K562 treated with DMSO at 1 percent for 12 hours (cell line): ENCODE measurements around the gene AIRE. TPM values are rescaled to one million over a fixed set of nuclear protein-coding genes. Genes with fewer than 3 reads are reported as not detected.

Experiments
- total RNA-seq: library from RNA; unstranded; fragments of 300-600 nt; gene quantifications from 2 replicates; pipeline ENCODE4 v1.2.3, GENCODE V29; 2022; ENCODE audit not compliant: insufficient read depth

The AIRE gene
- total RNA-seq: not detected in 2 replicates

DNA sequence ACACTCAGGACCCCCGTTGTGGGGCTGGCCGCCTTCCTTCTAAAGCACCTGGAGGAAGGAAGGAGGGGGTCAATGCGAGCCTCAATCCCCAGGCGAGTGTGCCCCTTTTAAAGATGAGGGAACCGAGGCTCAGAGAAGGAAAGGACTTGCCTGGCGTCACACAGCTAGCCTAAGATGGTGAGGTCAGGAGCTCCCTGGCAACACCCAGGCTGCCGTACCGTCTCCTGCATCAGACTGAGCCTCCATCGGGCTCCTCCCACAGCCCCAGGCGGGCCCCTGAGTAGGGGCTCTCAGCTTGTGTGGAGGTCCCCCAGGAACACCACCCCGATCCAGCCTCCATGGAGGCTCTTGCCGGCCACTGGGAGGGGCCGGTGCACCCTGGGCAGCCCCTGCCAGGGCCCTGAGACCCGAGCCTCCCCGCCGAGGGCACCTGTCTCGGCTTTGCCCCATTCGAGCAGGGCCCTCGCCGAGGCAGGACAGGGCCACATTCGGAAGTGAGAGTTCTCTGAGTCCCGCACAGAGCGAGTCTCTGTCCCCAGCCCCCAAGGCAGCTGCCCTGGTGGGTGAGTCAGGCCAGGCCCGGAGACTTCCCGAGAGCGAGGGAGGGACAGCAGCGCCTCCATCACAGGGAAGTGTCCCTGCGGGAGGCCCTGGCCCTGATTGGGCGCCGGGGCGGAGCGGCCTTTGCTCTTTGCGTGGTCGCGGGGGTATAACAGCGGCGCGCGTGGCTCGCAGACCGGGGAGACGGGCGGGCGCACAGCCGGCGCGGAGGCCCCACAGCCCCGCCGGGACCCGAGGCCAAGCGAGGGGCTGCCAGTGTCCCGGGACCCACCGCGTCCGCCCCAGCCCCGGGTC lies at the start of gene AIRE:
Gene AIRE, plus strand, starts transcription at position 739 of the 855 bp plus-strand sequence. CDS start 131 bp downstream, outside the sequence.

DNA sequence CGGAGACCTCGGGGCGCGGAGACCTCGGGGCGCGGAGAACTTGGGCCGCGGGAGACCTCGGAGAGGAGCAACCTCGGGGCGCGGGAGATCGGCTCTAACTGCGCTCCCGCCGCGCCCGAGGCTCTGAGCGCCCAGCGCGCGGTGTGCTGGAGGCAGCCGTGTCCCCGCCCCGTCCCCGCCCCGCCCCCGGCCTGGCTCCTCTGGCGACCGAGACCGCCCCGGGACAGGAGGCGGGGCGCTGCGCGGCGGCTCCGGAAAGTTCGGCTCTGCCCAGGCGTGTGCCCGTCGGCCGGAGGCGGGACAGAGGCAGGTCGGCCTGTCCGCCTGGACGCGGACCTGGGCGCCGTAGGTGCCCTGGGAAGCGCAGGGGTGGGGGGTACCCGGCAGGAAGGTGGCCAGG lies 44.8 kb upstream of the AIRE start, which contains the start of gene ICOSLG:
Gene ICOSLG, minus strand, starts transcription at position 102 of the 400 bp plus-strand sequence. CDS start 126 bp downstream, outside the sequence.

DNA sequence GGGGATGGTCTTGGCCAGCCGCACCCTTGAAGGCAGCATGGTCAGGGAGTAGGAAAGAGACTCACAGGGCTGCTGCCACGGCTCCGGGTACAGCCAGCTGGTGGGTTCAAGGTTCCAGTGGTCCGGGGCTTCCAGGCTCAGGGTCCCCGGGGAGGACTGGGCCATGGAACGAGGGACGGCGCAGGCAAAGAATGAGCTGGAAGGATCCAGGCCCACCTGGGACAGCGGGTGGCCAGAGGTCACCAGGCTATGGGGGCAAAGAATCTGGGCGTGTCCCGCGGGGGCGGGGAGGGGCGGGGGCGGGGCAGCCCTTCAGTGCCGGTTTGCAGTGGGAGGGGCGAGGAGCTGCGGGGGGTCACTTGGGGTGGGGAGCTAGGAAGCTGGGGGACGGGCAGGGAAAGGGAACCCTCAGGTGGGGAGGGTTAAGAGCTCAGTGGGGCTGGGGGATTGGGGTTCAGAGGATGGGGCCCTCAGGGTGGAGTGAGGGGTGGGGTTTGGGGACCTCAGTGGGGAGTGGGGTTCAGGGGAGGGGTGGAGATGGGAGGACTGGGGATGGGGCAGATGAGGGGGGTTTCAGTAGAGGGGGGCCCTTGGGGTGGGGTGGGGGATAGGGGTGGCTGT lies 23.9 kb upstream of the AIRE start, which contains the start of gene DNMT3L:
Gene DNMT3L, minus strand, starts transcription at position 223 of the 621 bp plus-strand sequence. CDS start 638 bp downstream, outside the sequence.

DNA sequence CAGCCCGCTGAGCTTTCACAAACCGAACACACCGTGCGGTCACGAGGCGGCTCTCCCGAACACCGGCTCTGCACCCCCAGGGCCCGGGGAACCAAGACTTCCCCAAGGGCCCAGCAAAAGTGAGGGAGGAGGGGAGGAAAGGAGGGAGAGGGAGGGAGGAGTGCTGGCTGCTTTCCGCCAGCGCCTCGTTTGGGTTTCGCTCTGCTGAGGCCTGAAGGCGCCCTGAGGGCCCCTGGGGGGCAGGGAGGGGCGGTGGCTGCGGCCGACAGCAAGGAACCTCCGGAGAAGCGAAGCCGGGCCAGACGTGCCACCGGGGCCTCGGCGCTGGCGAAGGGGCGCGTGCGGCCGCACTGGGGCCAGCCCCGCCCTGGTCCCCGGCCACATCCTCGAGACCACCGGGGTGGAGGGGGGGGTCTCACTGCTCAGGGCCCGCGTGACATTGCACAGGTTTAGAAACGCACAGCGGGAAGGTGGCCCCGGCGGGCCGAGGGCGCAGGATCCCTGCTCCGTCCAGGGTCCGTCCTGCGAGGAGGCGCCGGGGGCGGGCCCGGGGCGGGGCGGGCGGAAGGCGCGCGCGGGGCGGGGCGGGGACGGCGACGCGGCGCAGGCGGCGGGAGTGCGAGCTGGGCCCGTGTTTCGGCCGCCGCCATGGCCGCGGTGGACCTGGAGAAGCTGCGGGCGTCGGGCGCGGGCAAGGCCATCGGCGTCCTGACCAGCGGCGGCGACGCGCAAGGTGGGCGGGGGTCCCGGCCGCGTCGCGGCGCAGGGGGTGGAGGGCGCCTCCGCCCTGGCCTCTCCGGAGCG lies 14.0 kb downstream of the AIRE start, which contains the start of gene PFKL:
Gene PFKL, plus strand, starts transcription at position 596 of the 804 bp plus-strand sequence. Its CDS starts 53 bp downstream, at position 649.

DNA sequence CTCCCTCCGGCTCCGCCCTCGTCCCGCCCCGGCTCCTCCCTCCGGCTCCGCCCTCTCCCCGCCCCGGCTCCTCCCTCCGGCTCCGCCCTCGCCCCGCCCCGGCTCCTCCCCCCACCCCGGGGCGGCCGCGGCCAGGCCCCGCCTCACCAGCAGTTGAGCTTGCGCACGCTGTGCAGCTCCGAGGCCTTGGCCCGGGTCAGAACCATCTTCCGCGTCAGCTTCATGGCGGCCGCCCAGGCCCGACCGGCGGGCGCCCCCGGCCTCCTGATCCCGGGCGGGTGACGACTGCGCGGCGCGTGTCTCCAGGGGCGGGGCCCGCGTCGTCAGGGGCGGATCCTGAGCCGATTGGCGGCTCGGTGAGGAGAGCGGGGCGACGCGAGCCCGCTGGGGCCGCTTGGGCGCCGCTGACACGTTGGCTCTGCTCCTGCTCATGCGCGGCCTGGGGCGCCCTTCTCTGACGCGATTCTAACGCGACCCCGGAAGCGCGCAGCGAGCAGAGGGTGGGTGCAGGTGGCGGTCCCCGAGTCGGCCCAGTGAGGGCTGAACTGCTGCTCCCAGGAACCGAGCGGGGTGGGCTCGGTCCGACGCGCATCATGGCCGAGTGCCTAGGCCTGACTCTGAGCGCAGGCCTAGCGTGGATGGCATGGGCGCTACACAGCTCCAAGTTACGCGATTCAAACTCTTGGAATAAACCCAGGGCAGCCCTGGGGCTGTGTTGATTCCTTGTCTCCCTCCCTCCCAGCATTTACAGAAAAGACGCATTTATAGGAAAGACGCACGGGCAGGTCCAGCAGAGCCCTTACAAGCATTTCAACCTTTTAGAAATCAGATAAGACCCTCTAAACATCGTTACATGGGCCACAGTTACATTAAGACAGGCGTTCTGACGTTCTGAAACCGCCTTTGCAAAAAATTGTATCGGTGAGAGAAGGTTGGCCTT lies 53.6 kb downstream of the AIRE start, which contains the start of gene CFAP410:
Gene CFAP410, minus strand, starts transcription at position 420 of the 940 bp plus-strand sequence. Its CDS starts 196 bp downstream, at position 224.

Other genes with a start within 250 kb of the AIRE start
- 11.3 and 18.7 TPM in 2 replicates for gene PWP2, start 178.5 kb upstream of the AIRE start, total RNA-seq
- gene GATD3, start 152.2 kb upstream of the AIRE start, total RNA-seq: 46.0 and 46.1 TPM in 2 replicates
- gene ICOSLG, start 44.9 kb upstream of the AIRE start, total RNA-seq: 2.7 and 7.6 TPM in 2 replicates
- gene DNMT3L, start 24.0 kb upstream of the AIRE start, total RNA-seq: not detected in 2 replicates
- gene PFKL, start 14.2 kb downstream of the AIRE start, total RNA-seq: 110 and 116 TPM in 2 replicates
- 16.6 and 20.3 TPM in 2 replicates for gene CFAP410, start 53.5 kb downstream of the AIRE start, total RNA-seq
- 3.7 and 5.5 TPM in 2 replicates for gene TRPM2, start 67.7 kb downstream of the AIRE start, total RNA-seq
- not detected in 2 replicates for gene LRRC3, start 169.6 kb downstream of the AIRE start, total RNA-seq